Loucy (cell line): ENCODE results near the gene TENM3.

Experiments used
- EZH2phosphoT487 ChIP-seq: fragments of 200-600 bp; IDR thresholded peaks from 2 replicates; pipeline ENCODE4 v1.6.1; 2018; ENCODE audit warnings: antibody characterized with exemption, mild to moderate bottlenecking, moderate library complexity, borderline replicate concordance
- TF ChIP-seq, protein P1 (sequence below): fragments of 200-600 bp; sonication (generic); conservative IDR thresholded peaks from 2 replicates; pipeline ENCODE4 v1.5.1; 2014; ENCODE audit warnings: mild to moderate bottlenecking, antibody characterized with exemption, low read length

- TF ChIP-seq, protein P1, sequence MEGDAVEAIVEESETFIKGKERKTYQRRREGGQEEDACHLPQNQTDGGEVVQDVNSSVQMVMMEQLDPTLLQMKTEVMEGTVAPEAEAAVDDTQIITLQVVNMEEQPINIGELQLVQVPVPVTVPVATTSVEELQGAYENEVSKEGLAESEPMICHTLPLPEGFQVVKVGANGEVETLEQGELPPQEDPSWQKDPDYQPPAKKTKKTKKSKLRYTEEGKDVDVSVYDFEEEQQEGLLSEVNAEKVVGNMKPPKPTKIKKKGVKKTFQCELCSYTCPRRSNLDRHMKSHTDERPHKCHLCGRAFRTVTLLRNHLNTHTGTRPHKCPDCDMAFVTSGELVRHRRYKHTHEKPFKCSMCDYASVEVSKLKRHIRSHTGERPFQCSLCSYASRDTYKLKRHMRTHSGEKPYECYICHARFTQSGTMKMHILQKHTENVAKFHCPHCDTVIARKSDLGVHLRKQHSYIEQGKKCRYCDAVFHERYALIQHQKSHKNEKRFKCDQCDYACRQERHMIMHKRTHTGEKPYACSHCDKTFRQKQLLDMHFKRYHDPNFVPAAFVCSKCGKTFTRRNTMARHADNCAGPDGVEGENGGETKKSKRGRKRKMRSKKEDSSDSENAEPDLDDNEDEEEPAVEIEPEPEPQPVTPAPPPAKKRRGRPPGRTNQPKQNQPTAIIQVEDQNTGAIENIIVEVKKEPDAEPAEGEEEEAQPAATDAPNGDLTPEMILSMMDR = no peak
- TF ChIP-seq EZH2phosphoT487 = no peak
These were observed 81.1 kb downstream of the TENM3 start for GRCh38 chr4:182324282-182324681.
